ENCODE results near the gene BICRA.
"Not testable (repeated sequence)": the region's sequence is repeated elsewhere in the genome, so short reads cannot be mapped to it uniquely, and the experiment has no call there.

DNA sequence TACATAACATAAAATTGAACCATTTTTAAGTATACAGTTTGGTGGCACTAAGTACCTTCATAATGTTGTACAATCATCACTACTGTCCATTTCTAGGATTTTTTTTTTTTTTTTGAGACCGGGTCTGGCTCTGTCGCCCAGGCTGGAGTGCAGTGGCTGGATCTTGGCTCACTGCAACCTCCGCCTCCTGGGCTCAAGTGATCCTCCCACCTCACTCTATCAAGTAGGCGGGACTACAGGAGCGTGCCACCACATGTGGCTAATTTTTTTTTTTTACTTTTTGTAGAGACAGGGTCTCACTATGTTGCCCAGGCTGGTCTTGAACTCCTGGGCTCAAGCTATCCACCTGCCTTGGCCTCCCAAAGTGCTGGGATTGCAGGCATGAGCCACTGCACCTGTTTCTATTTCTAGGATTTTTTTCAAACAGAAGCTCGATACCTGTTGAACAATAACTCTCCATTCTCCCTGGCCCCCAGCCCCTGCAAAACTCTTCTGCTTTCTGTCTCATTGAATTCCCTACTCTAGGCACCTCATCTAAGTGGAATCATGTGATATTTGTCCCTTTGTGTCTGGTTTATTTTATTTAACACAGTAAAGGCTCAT is 26.3 kb downstream of the BICRA start:
- TF ChIP-seq, protein P1, sequence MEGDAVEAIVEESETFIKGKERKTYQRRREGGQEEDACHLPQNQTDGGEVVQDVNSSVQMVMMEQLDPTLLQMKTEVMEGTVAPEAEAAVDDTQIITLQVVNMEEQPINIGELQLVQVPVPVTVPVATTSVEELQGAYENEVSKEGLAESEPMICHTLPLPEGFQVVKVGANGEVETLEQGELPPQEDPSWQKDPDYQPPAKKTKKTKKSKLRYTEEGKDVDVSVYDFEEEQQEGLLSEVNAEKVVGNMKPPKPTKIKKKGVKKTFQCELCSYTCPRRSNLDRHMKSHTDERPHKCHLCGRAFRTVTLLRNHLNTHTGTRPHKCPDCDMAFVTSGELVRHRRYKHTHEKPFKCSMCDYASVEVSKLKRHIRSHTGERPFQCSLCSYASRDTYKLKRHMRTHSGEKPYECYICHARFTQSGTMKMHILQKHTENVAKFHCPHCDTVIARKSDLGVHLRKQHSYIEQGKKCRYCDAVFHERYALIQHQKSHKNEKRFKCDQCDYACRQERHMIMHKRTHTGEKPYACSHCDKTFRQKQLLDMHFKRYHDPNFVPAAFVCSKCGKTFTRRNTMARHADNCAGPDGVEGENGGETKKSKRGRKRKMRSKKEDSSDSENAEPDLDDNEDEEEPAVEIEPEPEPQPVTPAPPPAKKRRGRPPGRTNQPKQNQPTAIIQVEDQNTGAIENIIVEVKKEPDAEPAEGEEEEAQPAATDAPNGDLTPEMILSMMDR (IDR thresholded peaks at IDR 0.05), result not testable (repeated sequence)
- TF ChIP-seq EZH2phosphoT487, EZH2 (IDR thresholded peaks at IDR 0.05): not testable (repeated sequence)

Measured in neural progenitor cell (in vitro differentiated cells).